Neuronal stem cell (in vitro differentiated cells): Measurements from ENCODE around the gene TDRD9.
A peak's percentile ranks its signal among the peaks of the same experiment; 100 is the strongest.

Source experiments
- DNase-seq: peaks from one replicate; pipeline ENCODE4 v3.0.0-alpha.2; 2013; ENCODE audit warnings: low spot score
- H2AFZ ChIP-seq: one replicate; pipeline ENCODE4 v1.6.1; 2013; ENCODE audit warnings: mild to moderate bottlenecking, low read length, inconsistent platforms
- H2AK5ac ChIP-seq: 2 replicates; pipeline ENCODE4 v1.6.1; 2013; ENCODE audit warnings: low read depth, mild to moderate bottlenecking, inconsistent platforms, low read length, moderate library complexity, mixed read lengths
- H2BK120ac ChIP-seq: 2 replicates; pipeline ENCODE4 v1.6.1; 2013; ENCODE audit warnings: low read depth, mild to moderate bottlenecking, inconsistent platforms, low read length, moderate library complexity, mixed read lengths
- H2BK12ac ChIP-seq: one replicate; pipeline ENCODE4 v1.6.1; 2013; ENCODE audit warnings: low read length, inconsistent platforms
- H2BK15ac ChIP-seq: 2 replicates; pipeline ENCODE4 v1.6.1; 2013; ENCODE audit warnings: mild to moderate bottlenecking, low read length, inconsistent platforms, mixed read lengths
- H2BK5ac ChIP-seq: one replicate; pipeline ENCODE4 v1.6.1; 2013; ENCODE audit warnings: inconsistent platforms, mild to moderate bottlenecking, low read length, moderate library complexity
- H3K14ac ChIP-seq: one replicate; pipeline ENCODE4 v1.6.1; 2013; ENCODE audit warnings: low read length, inconsistent platforms
- H3K18ac ChIP-seq: 2 replicates; pipeline ENCODE4 v1.6.1; 2013; ENCODE audit warnings: low read length, inconsistent platforms
- H3K23ac ChIP-seq: 2 replicates; pipeline ENCODE4 v1.6.1; 2013; ENCODE audit warnings: low read depth, mild to moderate bottlenecking, mixed read lengths, low read length, inconsistent platforms; ENCODE audit not compliant: poor library complexity
- H3K27ac ChIP-seq: replicated peaks from 3 replicates; pipeline ENCODE4 v1.5.1; 2013; ENCODE audit warnings: low read length, inconsistent platforms
- H3K27me3 ChIP-seq, 3 experiments: 2 replicates each; pipeline ENCODE4 v1.6.1; 2013; ENCODE audit warnings: low read length in 3 of 3, mild to moderate bottlenecking in 2 of 3, inconsistent platforms in 1 of 3, low read depth in 1 of 3, mixed read lengths in 1 of 3, moderate library complexity in 1 of 3; ENCODE audit not compliant: control insufficient read depth in 3 of 3, insufficient read depth in 3 of 3
- H3K36me3 ChIP-seq, 2 donors: replicated peaks in 1 of 2; 2 replicates each; pipeline ENCODE4 v1.6.1; 2013; ENCODE audit warnings: low read length in 2 of 2; ENCODE audit not compliant: control insufficient read depth in 2 of 2, insufficient read depth in 2 of 2
- H3K4ac ChIP-seq: 2 replicates; pipeline ENCODE4 v1.6.1; 2013; ENCODE audit warnings: inconsistent platforms, mild to moderate bottlenecking, low read length, moderate library complexity
- H3K4me1 ChIP-seq, 2 donors: 1 replicate in 1 of 2; 2 replicates in 1 of 2; pipeline ENCODE4 v1.6.1; 2013; ENCODE audit warnings: low read length in 2 of 2, low read depth in 1 of 2; ENCODE audit not compliant: control insufficient read depth in 2 of 2, insufficient read depth in 1 of 2
- H3K4me2 ChIP-seq: one replicate; pipeline ENCODE4 v1.6.1; 2013; ENCODE audit warnings: mild to moderate bottlenecking, low read length, inconsistent platforms; ENCODE audit not compliant: insufficient read depth, poor library complexity, severe bottlenecking
- H3K4me3 ChIP-seq, 2 donors: 2 replicates each; pipeline ENCODE4 v1.5.1; 2013; ENCODE audit warnings: low read length in 2 of 2, mild to moderate bottlenecking in 2 of 2, inconsistent platforms in 1 of 2, moderate library complexity in 1 of 2
- H3K79me1 ChIP-seq: one replicate; pipeline ENCODE4 v1.6.1; 2013; ENCODE audit warnings: low read depth, mild to moderate bottlenecking, inconsistent platforms, low read length, moderate library complexity
- H3K9ac ChIP-seq: one replicate; pipeline ENCODE4 v1.6.1; 2013; ENCODE audit warnings: mild to moderate bottlenecking, low read depth, low read length, inconsistent platforms; ENCODE audit not compliant: poor library complexity
- H3K9me3 ChIP-seq, 2 donors: replicated peaks in 1 of 2; 2 replicates each; pipeline versions ENCODE3 to v1.6.1; 2013; ENCODE audit warnings: low read length in 2 of 2, mild to moderate bottlenecking in 2 of 2, inconsistent platforms in 1 of 2, low read depth in 1 of 2, mixed read lengths in 1 of 2, moderate library complexity in 1 of 2; ENCODE audit not compliant: control insufficient read depth in 2 of 2, insufficient read depth in 1 of 2
- H4K8ac ChIP-seq: one replicate; pipeline ENCODE4 v1.6.1; 2013; ENCODE audit warnings: low read depth, mild to moderate bottlenecking, inconsistent platforms, low read length, moderate library complexity
- H4K91ac ChIP-seq: one replicate; pipeline ENCODE4 v1.6.1; 2013; ENCODE audit warnings: low read length, low read depth, mild to moderate bottlenecking, inconsistent platforms; ENCODE audit not compliant: poor library complexity
- WGBS, 2 donors: extraction: QIAGEN DNeasy Blood & Tissue Kit; methylation state at CpG; one replicate each; pipeline ENCODE4 v1.1.7; 2013; ENCODE audit warnings: missing lambda C conversion rate in 2 of 2, mixed read lengths in 1 of 2; ENCODE audit not compliant: insufficient read length in 2 of 2, insufficient replicate concordance in 1 of 2; ENCODE audit errors: extremely low coverage in 2 of 2; 5-methylcytosine and 5-hydroxymethylcytosine counted together

Gene TDRD9

DNA sequence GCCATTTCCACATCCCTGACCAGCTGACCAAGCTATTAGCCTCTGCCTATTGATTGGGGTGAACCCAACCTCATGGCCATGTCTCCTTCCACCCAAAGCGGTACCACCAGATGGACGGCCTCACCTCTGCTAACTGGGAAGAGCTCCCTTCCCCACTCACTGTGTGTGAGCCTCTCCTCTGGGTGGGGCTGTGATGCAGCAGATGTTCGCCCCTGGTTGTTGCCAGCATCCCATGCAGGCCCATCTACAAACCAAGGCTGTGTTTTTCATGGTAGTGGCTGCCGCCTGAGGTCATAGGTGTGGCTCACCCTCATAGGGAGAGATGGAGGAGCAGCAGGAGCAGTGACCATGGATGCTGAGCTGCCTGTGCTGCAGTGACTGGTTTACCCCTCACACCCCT is 61.7 kb downstream of the TDRD9 start:
- Histone ChIP-seq H3K23ac (no peak overlapping the region), H3K9me3 (peaks cover 4 to 9% of the 10 kb centered on the region in 2 donors), H3K27ac (no peak overlapping the region), H2AK5ac (no peak overlapping the region), H2AFZ (no peak overlapping the region), H3K4me1 (no peaks in the 10 kb centered on the region), H2BK5ac (no peak overlapping the region), H3K4me3 (peak overlapping the region in 1 of 2 donors; percentile 1), H3K14ac (no peak overlapping the region), H3K36me3 (no peaks in the 10 kb centered on the region), H3K9ac (no peak overlapping the region), H2BK120ac (no peak overlapping the region), H2BK12ac (no peak overlapping the region), H3K79me1 (no peaks in the 10 kb centered on the region), H3K4ac (no peak overlapping the region), H3K18ac (no peak overlapping the region), H3K27me3 (peaks cover 0 to 17% (median 0%) of the 10 kb centered on the region in 3 experiments), H4K8ac (no peak overlapping the region), H2BK15ac (no peak overlapping the region), H3K4me2 (no peak overlapping the region), H4K91ac (no peak overlapping the region)
- no CpG with 5 or more reads among the region's 4 CpGs for WGBS, 2 donors
- DNase-seq: no peak

DNA sequence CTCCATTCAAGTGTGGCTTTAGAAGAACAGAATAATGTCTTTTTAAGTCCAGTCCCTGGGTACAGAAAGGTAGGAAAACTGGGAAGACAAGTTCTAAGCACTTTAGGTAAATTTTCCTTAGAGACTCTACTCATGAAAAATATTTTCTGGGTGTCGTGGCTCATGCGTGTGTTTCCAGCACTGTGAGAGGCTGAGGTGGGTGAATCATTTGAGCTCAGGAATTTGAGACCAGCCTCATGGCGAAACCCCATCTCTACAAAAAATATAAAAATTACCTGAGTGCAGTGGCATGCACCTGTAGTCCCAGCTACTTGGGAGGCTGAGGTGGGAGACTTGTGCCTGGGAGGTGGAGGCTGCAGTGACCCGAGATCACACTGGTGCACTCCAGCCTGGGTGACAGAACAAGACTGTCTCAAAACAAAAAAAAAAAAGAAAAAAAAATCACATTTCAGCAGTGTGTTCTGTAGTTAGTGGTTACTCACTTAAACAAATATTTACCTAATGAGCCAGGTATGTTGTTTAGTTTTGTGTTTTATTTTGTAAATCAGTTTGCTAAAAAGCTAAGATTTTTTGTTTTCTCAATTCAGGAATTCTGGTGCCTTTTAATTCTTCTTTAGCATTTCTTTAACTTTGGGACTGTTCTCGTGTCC is 66.4 kb downstream of the TDRD9 start:
- H4K8ac ChIP-seq: no peak overlapping the region
- H2BK12ac ChIP-seq: no peak overlapping the region
- peaks cover 0 to 5% of the 10 kb centered on the region in 2 donors for H3K9me3 ChIP-seq
- H2BK15ac ChIP-seq: no peak overlapping the region
- no peaks in the 10 kb centered on the region for H3K4me1 ChIP-seq
- H3K36me3 ChIP-seq: no peaks in the 10 kb centered on the region
- no peak overlapping the region for H3K14ac ChIP-seq
- H3K27ac ChIP-seq: no peak overlapping the region
- H3K27me3 ChIP-seq: peaks cover 0 to 48% (median 0%) of the 10 kb centered on the region in 3 experiments
- no peak overlapping the region for H3K4me2 ChIP-seq
- no peak overlapping the region for H3K18ac ChIP-seq
- DNase-seq: no peak
- no peak overlapping the region for H2BK5ac ChIP-seq
- no peak overlapping the region for H2BK120ac ChIP-seq
- H2AK5ac ChIP-seq: no peak overlapping the region
- no peak overlapping the region for H3K9ac ChIP-seq
- no peaks in the 10 kb centered on the region for H3K79me1 ChIP-seq
- no CpG with 5 or more reads among the region's 5 CpGs for WGBS, 2 donors
- no peak overlapping the region for H4K91ac ChIP-seq
- H3K4me3 ChIP-seq: no peak overlapping the region
- H3K4ac ChIP-seq: no peak overlapping the region
- H2AFZ ChIP-seq: no peak overlapping the region
- no peak overlapping the region for H3K23ac ChIP-seq

DNA sequence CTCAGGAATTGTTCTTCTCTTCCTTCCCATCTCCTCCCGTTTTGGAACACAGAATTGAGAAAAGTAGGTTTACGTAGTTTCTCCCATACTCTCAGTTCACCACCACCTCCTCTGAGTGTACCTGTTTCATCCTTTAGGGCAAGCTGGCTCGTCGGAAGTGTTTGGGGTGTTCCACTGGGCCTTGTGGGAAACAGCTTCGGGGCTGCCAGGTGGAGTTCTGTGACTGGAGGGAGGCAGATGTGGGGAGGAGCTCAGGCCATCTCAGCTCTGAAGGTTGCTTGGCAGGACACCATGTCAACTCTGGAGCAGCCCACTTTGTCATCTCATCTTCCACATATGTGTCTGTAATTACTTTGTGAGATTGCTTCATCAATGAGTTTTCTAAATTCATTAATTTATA is 67.6 kb downstream of the TDRD9 start:
- Histone ChIP-seq H2AFZ (no peak overlapping the region), H3K23ac (no peak overlapping the region), H3K18ac (no peak overlapping the region), H3K4me2 (no peak overlapping the region), H3K4me1 (no peaks in the 10 kb centered on the region), H3K36me3 (no peaks in the 10 kb centered on the region), H3K27ac (no peak overlapping the region), H2BK12ac (no peak overlapping the region), H3K4ac (no peak overlapping the region), H3K27me3 (peaks cover 0 to 52% (median 0%) of the 10 kb centered on the region in 3 experiments), H3K4me3 (no peak overlapping the region), H3K9ac (no peak overlapping the region), H2BK120ac (no peak overlapping the region), H4K91ac (no peak overlapping the region), H4K8ac (no peak overlapping the region), H2BK15ac (no peak overlapping the region), H3K9me3 (no peaks in the 10 kb centered on the region), H2BK5ac (no peak overlapping the region), H3K79me1 (no peaks in the 10 kb centered on the region), H3K14ac (no peak overlapping the region), H2AK5ac (no peak overlapping the region)
- no peak for DNase-seq
- no CpG with 5 or more reads among the region's 5 CpGs for WGBS, 2 donors

DNA sequence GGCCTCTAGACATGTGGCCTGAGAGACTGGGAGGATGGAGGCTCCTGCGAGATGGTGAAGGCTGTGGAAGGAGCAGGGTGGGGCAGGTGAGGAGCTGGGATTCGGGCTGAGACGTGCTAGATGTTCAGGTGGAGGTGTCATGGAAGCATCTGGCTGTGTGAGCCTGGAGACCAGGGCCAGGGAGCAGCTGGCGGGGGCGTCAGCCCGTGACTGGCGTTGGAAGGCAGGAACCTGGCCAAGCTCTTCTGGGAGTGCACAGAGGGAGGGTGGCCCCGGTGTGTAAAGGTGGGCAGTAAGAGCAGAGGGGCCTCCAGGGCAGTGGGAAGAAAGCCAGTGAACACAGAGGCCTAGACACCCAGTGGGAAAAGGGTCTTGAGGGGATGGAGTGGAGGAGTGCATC is 69.1 kb downstream of the TDRD9 start:
- Histone ChIP-seq H3K79me1 (no peaks in the 10 kb centered on the region), H4K8ac (no peak overlapping the region), H2BK120ac (no peak overlapping the region), H3K36me3 (no peaks in the 10 kb centered on the region), H2AFZ (no peak overlapping the region), H3K4me3 (peak overlapping the region in 1 of 2 donors; percentile 54), H2BK12ac (no peak overlapping the region), H3K27me3 (peaks cover 0 to 52% (median 0%) of the 10 kb centered on the region in 3 experiments), H2BK5ac (no peak overlapping the region), H2BK15ac (no peak overlapping the region), H2AK5ac (peak overlapping the region; percentile 54), H3K9ac (no peak overlapping the region), H3K4ac (no peak overlapping the region), H3K9me3 (no peaks in the 10 kb centered on the region), H3K14ac (no peak overlapping the region), H3K18ac (peak overlapping the region; percentile 33), H3K4me2 (no peak overlapping the region), H3K27ac (no peak overlapping the region), H3K4me1 (no peaks in the 10 kb centered on the region), H4K91ac (no peak overlapping the region), H3K23ac (no peak overlapping the region)
- no peak for DNase-seq
- no CpG with 5 or more reads among the region's 8 CpGs for WGBS, 2 donors
